Mammary epithelial cell (primary cell): ENCODE results near the gene NET1.
"Not testable (repeated sequence)": the region's sequence is repeated elsewhere in the genome, so short reads cannot be mapped to it uniquely, and the experiment has no call there.

ENCODE experiments used
- EZH2 ChIP-seq: IDR thresholded peaks from 2 replicates; pipeline ENCODE4 v1.6.1; 2012; ENCODE audit warnings: low read length, inconsistent platforms, borderline replicate concordance
- TF ChIP-seq, protein P1 (sequence below), 2 donors: IDR thresholded peaks in 1 of 2; conservative IDR thresholded peaks in 1 of 2; 2 replicates each; pipeline ENCODE4 v1.5.1; 2011 to 2012; ENCODE audit warnings: inconsistent platforms in 2 of 2, low read length in 2 of 2, mild to moderate bottlenecking in 2 of 2, control low read depth in 1 of 2, low read depth in 1 of 2; ENCODE audit not compliant: insufficient read depth in 1 of 2; ENCODE audit errors: extremely low read depth in 1 of 2

DNA sequence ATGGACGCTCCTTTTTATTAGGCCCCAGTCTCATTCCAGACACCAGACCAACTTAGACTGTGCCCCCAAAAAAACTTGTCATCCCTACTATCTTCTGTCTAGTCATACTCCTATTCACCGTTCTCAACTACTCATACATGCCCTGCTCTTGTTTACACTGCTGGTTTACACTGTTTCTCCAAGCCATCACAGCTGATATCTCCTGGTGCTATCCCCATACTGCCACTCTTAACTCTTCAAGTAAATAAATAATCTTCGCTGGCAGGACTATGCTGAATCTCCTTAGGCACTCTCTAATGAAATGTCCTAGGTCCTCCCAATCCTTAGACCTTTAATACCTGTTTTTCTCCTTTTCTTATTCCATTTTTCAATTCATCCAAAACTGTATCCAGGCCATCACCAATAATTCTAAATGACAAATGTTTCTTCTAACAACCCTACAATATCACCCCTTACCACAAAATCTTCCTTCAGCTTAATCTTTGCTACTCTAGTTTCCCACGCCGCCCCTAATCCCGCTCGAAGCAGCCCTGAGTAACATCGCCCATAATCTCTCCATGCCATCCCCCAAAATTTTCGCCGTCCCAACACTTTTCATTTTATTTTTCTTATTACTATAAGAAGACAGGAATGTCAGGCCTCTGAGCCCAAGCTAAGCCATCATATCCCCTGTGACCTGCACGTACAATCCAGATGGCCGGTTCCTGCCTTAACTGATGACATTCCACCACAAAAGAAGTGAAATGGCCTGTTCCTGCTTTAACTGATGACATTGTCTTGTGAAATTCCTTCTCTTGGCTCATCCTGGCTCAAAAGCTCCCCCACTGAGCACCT is 63.8 kb downstream of the NET1 start:
- TF ChIP-seq, protein P1, sequence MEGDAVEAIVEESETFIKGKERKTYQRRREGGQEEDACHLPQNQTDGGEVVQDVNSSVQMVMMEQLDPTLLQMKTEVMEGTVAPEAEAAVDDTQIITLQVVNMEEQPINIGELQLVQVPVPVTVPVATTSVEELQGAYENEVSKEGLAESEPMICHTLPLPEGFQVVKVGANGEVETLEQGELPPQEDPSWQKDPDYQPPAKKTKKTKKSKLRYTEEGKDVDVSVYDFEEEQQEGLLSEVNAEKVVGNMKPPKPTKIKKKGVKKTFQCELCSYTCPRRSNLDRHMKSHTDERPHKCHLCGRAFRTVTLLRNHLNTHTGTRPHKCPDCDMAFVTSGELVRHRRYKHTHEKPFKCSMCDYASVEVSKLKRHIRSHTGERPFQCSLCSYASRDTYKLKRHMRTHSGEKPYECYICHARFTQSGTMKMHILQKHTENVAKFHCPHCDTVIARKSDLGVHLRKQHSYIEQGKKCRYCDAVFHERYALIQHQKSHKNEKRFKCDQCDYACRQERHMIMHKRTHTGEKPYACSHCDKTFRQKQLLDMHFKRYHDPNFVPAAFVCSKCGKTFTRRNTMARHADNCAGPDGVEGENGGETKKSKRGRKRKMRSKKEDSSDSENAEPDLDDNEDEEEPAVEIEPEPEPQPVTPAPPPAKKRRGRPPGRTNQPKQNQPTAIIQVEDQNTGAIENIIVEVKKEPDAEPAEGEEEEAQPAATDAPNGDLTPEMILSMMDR (conservative IDR thresholded peaks at IDR 0.05 in 1 of 2, IDR thresholded peaks at IDR 0.05 in 1 of 2; ENCODE audit: extremely low read depth in 1 of 2, insufficient read depth in 1 of 2, low read depth in 1 of 2, low read length in 2 of 2) = not testable (repeated sequence)
- not testable (repeated sequence) for TF ChIP-seq EZH2
